DOHH2 (cell line): ENCODE data around the gene MAPKAPK2.

Source experiments
- H3F3A ChIP-seq: fragments of 200-600 bp; sonication (generic), shearing (Covaris generic); 2 replicates; pipeline ENCODE4 v1.6.0; 2016; ENCODE audit warnings: antibody characterized with exemption, mild to moderate bottlenecking; ENCODE audit not compliant: control insufficient read depth, insufficient read depth
- H3K27ac ChIP-seq: fragments of 200-600 bp; sonication (generic); 2 replicates; pipeline ENCODE4 v1.5.1; 2014; ENCODE audit warnings: low read depth, mild to moderate bottlenecking, low read length, moderate library complexity
- H3K27me3 ChIP-seq: fragments of 200-600 bp; sonication (generic); 2 replicates; pipeline ENCODE4 v1.6.1; 2014; ENCODE audit warnings: mild to moderate bottlenecking, low read length, mixed read lengths; ENCODE audit not compliant: control insufficient read depth
- H3K36me3 ChIP-seq: fragments of 200-600 bp; sonication (generic); 2 replicates; pipeline ENCODE4 v1.6.1; 2014; ENCODE audit warnings: mild to moderate bottlenecking, low read length, moderate library complexity, mixed read lengths; ENCODE audit not compliant: control insufficient read depth
- H3K4me1 ChIP-seq: fragments of 200-600 bp; sonication (generic); 2 replicates; pipeline ENCODE4 v1.6.1; 2014; ENCODE audit warnings: mild to moderate bottlenecking, low read length, mixed read lengths; ENCODE audit not compliant: control insufficient read depth
- H3K4me2 ChIP-seq: fragments of 200-600 bp; sonication (generic); 2 replicates; pipeline ENCODE4 v1.6.0; 2014; ENCODE audit warnings: mild to moderate bottlenecking, low read length, moderate library complexity
- H3K4me3 ChIP-seq: fragments of 200-600 bp; sonication (generic); 2 replicates; pipeline ENCODE4 v1.5.1; 2014; ENCODE audit warnings: mild to moderate bottlenecking, low read length, mixed read lengths
- H3K79me2 ChIP-seq: fragments of 200-600 bp; sonication (generic); 2 replicates; pipeline ENCODE4 v1.6.1; 2014; ENCODE audit warnings: mild to moderate bottlenecking, low read length, mixed read lengths; ENCODE audit not compliant: control insufficient read depth
- H3K9me2 ChIP-seq: fragments of 200-600 bp; sonication (generic); replicated peaks from 2 replicates; pipeline ENCODE4 v1.6.1; 2014; ENCODE audit warnings: mild to moderate bottlenecking, low read length, mixed read lengths; ENCODE audit not compliant: control insufficient read depth
- H3K9me3 ChIP-seq: fragments of 200-600 bp; sonication (generic); 2 replicates; pipeline ENCODE4 v1.6.1; 2014; ENCODE audit warnings: antibody characterized with exemption, low read length, mixed read lengths; ENCODE audit not compliant: control insufficient read depth, insufficient read depth
- H4K20me1 ChIP-seq: fragments of 200-600 bp; sonication (generic); 2 replicates; pipeline ENCODE4 v1.6.0; 2014; ENCODE audit warnings: low read depth, mild to moderate bottlenecking, antibody characterized with exemption, low read length, moderate library complexity; ENCODE audit not compliant: control insufficient read depth, insufficient read depth
- EZH2phosphoT487 ChIP-seq: fragments of 200-600 bp; sonication (generic); IDR thresholded peaks from 2 replicates; pipeline ENCODE4 v1.6.1; 2017; ENCODE audit warnings: borderline replicate concordance, mild to moderate bottlenecking, antibody characterized with exemption, low read length, moderate library complexity, mixed read lengths
- TF ChIP-seq, protein P1 (sequence below): fragments of 200-600 bp; sonication (generic); IDR thresholded peaks from one replicate; pipeline ENCODE4 v1.5.1; 2014; ENCODE audit warnings: antibody characterized with exemption, mild to moderate bottlenecking, low read depth, low read length; ENCODE audit not compliant: poor library complexity, severe bottlenecking

The MAPKAPK2 gene

GRCh38 chr1:206721454-206721853, 36.7 kb downstream of the MAPKAPK2 start:
- Histone ChIP-seq H3K4me3 (no peak overlapping the region), H4K20me1 (peaks cover 14% of the 10 kb centered on the region; the same call in 1 of the 2 replicates), H3K4me1 (peaks cover 24% of the 10 kb centered on the region), H3K9me3 (no peaks in the 10 kb centered on the region), H3K4me2 (no peak overlapping the region), H3K27me3 (no peaks in the 10 kb centered on the region), H3K36me3 (no peaks in the 10 kb centered on the region), H3K79me2 (peaks cover 35% of the 10 kb centered on the region), H3K9me2 (no peaks in the 10 kb centered on the region), H3F3A (peaks cover 6% of the 10 kb centered on the region; the same call in 1 of the 2 replicates), H3K27ac (no peak overlapping the region)
- TF ChIP-seq EZH2phosphoT487, result no peak
- TF ChIP-seq, protein P1, sequence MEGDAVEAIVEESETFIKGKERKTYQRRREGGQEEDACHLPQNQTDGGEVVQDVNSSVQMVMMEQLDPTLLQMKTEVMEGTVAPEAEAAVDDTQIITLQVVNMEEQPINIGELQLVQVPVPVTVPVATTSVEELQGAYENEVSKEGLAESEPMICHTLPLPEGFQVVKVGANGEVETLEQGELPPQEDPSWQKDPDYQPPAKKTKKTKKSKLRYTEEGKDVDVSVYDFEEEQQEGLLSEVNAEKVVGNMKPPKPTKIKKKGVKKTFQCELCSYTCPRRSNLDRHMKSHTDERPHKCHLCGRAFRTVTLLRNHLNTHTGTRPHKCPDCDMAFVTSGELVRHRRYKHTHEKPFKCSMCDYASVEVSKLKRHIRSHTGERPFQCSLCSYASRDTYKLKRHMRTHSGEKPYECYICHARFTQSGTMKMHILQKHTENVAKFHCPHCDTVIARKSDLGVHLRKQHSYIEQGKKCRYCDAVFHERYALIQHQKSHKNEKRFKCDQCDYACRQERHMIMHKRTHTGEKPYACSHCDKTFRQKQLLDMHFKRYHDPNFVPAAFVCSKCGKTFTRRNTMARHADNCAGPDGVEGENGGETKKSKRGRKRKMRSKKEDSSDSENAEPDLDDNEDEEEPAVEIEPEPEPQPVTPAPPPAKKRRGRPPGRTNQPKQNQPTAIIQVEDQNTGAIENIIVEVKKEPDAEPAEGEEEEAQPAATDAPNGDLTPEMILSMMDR, result no peak

DNA sequence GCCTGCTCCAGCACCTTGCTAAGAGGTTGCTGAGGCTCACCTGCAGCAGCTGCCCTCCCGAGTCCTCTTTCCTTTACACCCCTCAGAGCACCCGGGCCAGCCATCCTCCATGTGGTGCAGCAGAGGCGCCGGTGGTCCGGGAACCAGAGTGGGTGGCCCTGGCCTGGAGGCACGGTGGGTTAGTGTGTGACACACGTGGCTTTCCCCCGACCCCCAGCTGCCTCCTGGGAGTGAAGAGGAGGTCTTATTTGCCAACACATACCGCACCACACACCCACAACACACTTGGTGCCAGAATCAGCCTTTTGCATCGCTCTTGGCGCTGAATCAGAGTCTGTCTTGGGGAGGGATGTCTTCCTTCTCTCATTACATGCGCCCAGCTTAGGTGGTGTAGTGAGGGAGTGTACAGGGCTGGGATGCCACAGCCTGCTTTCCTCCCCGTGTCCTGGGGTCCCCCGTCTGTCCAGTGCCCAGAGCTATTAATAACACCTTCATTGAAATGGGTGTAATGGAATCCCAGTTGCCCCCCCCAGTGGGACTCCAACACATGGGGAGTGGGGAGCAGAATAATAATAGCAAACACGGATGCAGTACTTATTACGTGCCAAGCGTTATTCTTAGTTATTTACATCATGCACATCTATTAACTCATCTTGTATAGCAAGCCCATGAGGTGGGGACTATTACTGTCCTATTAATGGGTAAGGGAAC, 38.2 kb downstream of the MAPKAPK2 start:
- Histone ChIP-seq H3K4me2 (no peak overlapping the region), H3K9me3 (no peaks in the 10 kb centered on the region), H3K9me2 (no peaks in the 10 kb centered on the region), H3K4me1 (peaks cover 16% of the 10 kb centered on the region), H3K4me3 (no peak overlapping the region), H3K27ac (no peak overlapping the region), H3K36me3 (no peaks in the 10 kb centered on the region), H3F3A (peaks cover 6% of the 10 kb centered on the region; the same call in 1 of the 2 replicates), H3K79me2 (peaks cover 30% of the 10 kb centered on the region), H3K27me3 (no peaks in the 10 kb centered on the region), H4K20me1 (peaks cover 20% of the 10 kb centered on the region; the same call in 1 of the 2 replicates)
- TF ChIP-seq, protein P1, result no peak
- TF ChIP-seq EZH2phosphoT487, result no peak

DNA sequence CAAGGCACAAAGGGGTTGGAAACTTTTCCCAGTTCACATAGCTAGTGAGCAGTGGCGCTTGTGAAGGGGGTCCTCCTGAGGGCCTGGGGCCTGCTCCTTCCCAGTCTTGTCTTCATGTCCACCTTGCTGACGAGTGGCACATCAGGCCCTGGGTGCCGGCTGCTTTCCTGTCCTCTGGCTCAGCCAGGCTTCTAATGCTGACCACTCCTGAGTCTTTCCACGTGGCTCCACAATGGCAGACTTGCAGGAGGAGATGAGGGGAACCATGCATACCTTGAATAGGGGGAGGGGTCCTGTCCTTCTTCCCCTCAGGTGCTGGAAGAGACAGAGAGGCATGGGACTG, 38.7 kb downstream of the MAPKAPK2 start:
- H3K27ac ChIP-seq, result no peak overlapping the region
- H3F3A ChIP-seq, result peaks cover 6% of the 10 kb centered on the region; the same call in 1 of the 2 replicates
- peaks cover 20% of the 10 kb centered on the region; the same call in 1 of the 2 replicates for H4K20me1 ChIP-seq
- H3K4me1 ChIP-seq, result peaks cover 16% of the 10 kb centered on the region
- H3K9me2 ChIP-seq, result no peaks in the 10 kb centered on the region
- TF ChIP-seq, protein P1, result no peak
- TF ChIP-seq EZH2phosphoT487, result no peak
- no peaks in the 10 kb centered on the region for H3K9me3 ChIP-seq
- H3K36me3 ChIP-seq, result no peaks in the 10 kb centered on the region
- H3K79me2 ChIP-seq, result peaks cover 30% of the 10 kb centered on the region
- H3K4me2 ChIP-seq, result no peak overlapping the region
- no peak overlapping the region for H3K4me3 ChIP-seq
- H3K27me3 ChIP-seq, result no peaks in the 10 kb centered on the region
